Transverse colon (tissue), 4 donors: ENCODE data around the gene UQCC3. TPM values are rescaled to one million over a fixed set of nuclear protein-coding genes. Genes with fewer than 3 reads are reported as not detected.
"Not testable (repeated sequence)": the region's sequence is repeated elsewhere in the genome, so short reads cannot be mapped to it uniquely, and the experiment has no call there.

ENCODE experiments used
- DNase-seq: peaks from one replicate; pipeline ENCODE4 v3.0.0-alpha.2; 2019
- H3K27ac ChIP-seq, 4 donors: fragments of 200-600 bp; sonication (generic); 2 replicates each; pipeline ENCODE4 v1.5.1; 2016 to 2018; ENCODE audit warnings: inconsistent platforms in 4 of 4
- H3K27me3 ChIP-seq: fragments of 200-600 bp; sonication (generic); 2 replicates; pipeline ENCODE4 v1.5.1; 2017; ENCODE audit warnings: inconsistent platforms
- H3K36me3 ChIP-seq, 4 donors: fragments of 200-600 bp; sonication (generic); 2 replicates each; pipeline ENCODE4 v1.5.1; 2017 to 2019; ENCODE audit warnings: inconsistent platforms in 4 of 4
- H3K4me1 ChIP-seq, 4 donors: fragments of 200-600 bp; sonication (generic); 2 replicates each; pipeline ENCODE4 v1.5.1; 2017 to 2020; ENCODE audit warnings: inconsistent platforms in 4 of 4
- H3K4me3 ChIP-seq, 4 donors: fragments of 200-600 bp; sonication (generic); 1 replicate in 1 of 4; 2 replicates in 3 of 4; pipeline versions ENCODE4 v1.5.1 to v1.6.1; 2017 to 2019; ENCODE audit warnings: inconsistent platforms in 4 of 4
- H3K9me3 ChIP-seq, 2 donors: fragments of 200-600 bp; sonication (generic); 2 replicates each; pipeline ENCODE4 v1.5.1; 2017 to 2019; ENCODE audit warnings: inconsistent platforms in 2 of 2
- CTCF ChIP-seq, 5 experiments: fragments of 200-600 bp in 3 of 5; fragments of 450-650 bp in 2 of 5; sonication (generic) in 3 of 5; IDR thresholded peaks; 1 replicate in 2 of 5; 2 replicates in 3 of 5; pipeline ENCODE4 v1.5.1; 2016 to 2017; ENCODE audit warnings: antibody characterized with exemption in 5 of 5, inconsistent platforms in 3 of 5, mild to moderate bottlenecking in 2 of 5, moderate library complexity in 1 of 5
- EP300 ChIP-seq: sonication (generic); formaldehyde crosslinking; IDR thresholded peaks from one replicate; pipeline ENCODE4 v1.6.1; 2017; ENCODE audit warnings: antibody characterized with exemption, low read depth
- POLR2A ChIP-seq: fragments of 450-650 bp; IDR thresholded peaks from one replicate; pipeline ENCODE4 v1.6.1; 2016; ENCODE audit warnings: antibody characterized with exemption, mild to moderate bottlenecking, moderate library complexity
- POLR2AphosphoS5 ChIP-seq, 3 donors: sonication (generic); formaldehyde crosslinking; IDR thresholded peaks; one replicate each; pipeline ENCODE4 v1.6.1; 2016; ENCODE audit warnings: antibody characterized with exemption in 3 of 3
- WGBS, 2 donors: methylation state at CpG; one replicate each; pipeline ENCODE4 v1.1.5; 2018; ENCODE audit warnings: low coverage in 1 of 2; 5-methylcytosine and 5-hydroxymethylcytosine counted together
- in situ Hi-C, 4 donors: fragments of 200-750 bp; cut with MboI; loops; one replicate each; pipeline versions ENCODE4 v1.15.0 to v1.15.1; 2017; ENCODE audit warnings: low sequenced_read_pairs in 3 of 4, low pct_ligation_motif_present in 1 of 4, low pct_unique_long_range_greater_than_20kb in 1 of 4
- intact Hi-C: fragments of 100-400 bp; cut with DNase I; formaldehyde crosslinking; loops from one replicate; pipeline ENCODE4 v1.15.1; 2023; ENCODE audit warnings: low total_unique reads
- total RNA-seq, 4 donors: library from RNA; depleted of rRNA; stranded (reverse); fragments of >200 nt; gene quantifications; one replicate each; pipeline ENCODE4 v1.1.0, GENCODE V29; 2016

The UQCC3 gene
- total RNA-seq, 4 donors from 2014 or later: 6.4 to 26.2 (median 15.3) TPM

- intact Hi-C loops (loop anchor here (10.0 kb wide), 1 partner anchor 293 kb away; no protein-coding TSS in a partner anchor), in situ Hi-C loops (loop anchor here in 2 of 4 donors (25.0 kb wide), 2 partner anchors 275 to 300 kb away; partner anchors contain the start of gene SCGB1A1 (in 1 of the 2))
- Histone ChIP-seq H3K27me3 (peaks cover 20% of the 10 kb centered on the region), H3K27ac (peak overlapping the region; percentile 4 to 85 (median 74)), H3K36me3 (peaks cover 0 to 18% (median 8%) of the 10 kb centered on the region in 4 donors), H3K4me3 (peak overlapping the region; percentile 5 to 33 (median 16)), H3K9me3 (no peaks in the 10 kb centered on the region), H3K4me1 (peaks cover 0 to 12% (median 5%) of the 10 kb centered on the region in 4 donors)
- no peak for DNase-seq
- WGBS, 2 donors: 63% methylated on average over 65 of the region's 74 CpGs; no CpG with 5 or more reads in 1 of the 2 donors
- TF ChIP-seq POLR2A (no peak), POLR2AphosphoS5 (IDR thresholded peaks at IDR 0.05) (no peak), CTCF (IDR thresholded peaks at IDR 0.05) (no peak), EP300 (no peak)
Observed at GRCh38 chr11:62687508-62688396, 16.3 kb downstream of the UQCC3 start.

- H3K27me3 ChIP-seq: peaks cover 20% of the 10 kb centered on the region
- no peak for DNase-seq
- peaks cover 0 to 12% (median 3%) of the 10 kb centered on the region in 4 donors for H3K4me1 ChIP-seq
- intact Hi-C loops: loop anchor here (10.0 kb wide), 1 partner anchor 294 kb away; no protein-coding TSS in a partner anchor
- H3K27ac ChIP-seq: peak overlapping the region; percentile 41 to 85 (median 74)
- in situ Hi-C loops: loop anchor here in 2 of 4 donors (25.0 kb wide), 2 partner anchors 276 to 301 kb away; partner anchors contain the start of gene SCGB1A1 (in 1 of the 2)
- TF ChIP-seq POLR2AphosphoS5 (IDR thresholded peaks at IDR 0.05) (no peak), CTCF (IDR thresholded peaks at IDR 0.05) (no peak)
- WGBS, 2 donors: 67% methylated on average over 1 of the region's 1 CpG
- H3K36me3 ChIP-seq: peaks cover 0 to 23% (median 9%) of the 10 kb centered on the region in 4 donors
- H3K9me3 ChIP-seq: no peaks in the 10 kb centered on the region
- H3K4me3 ChIP-seq: peak overlapping the region in 3 of 4 donors; percentile 5 to 33 (median 18)
Observed at GRCh38 chr11:62688491-62688890, 17.0 kb downstream of the UQCC3 start.

GRCh38 chr11:62689421-62690183 is 18.1 kb downstream of the UQCC3 start, which contains the start of gene LRRN4CL:
TSS of gene LRRN4CL (minus strand) at chr11:62689530. CDS start at chr11:62688508, 1,022 bp downstream.
- intact Hi-C loops: loop anchor here (10.0 kb wide), 1 partner anchor 295 kb away; no protein-coding TSS in a partner anchor
- Histone ChIP-seq H3K4me3 (peak within 1 kb of the TSS in 3 of 4 donors; percentile 5 to 33 (median 12)), H3K36me3 (peaks cover 0 to 23% (median 9%) of the 10 kb centered on the region in 4 donors), H3K27ac (peak within 1 kb of the TSS; percentile 41 to 85 (median 74)), H3K27me3 (peaks cover 20% of the 10 kb centered on the region), H3K9me3 (no peaks in the 10 kb centered on the region), H3K4me1 (peaks cover 0 to 12% (median 4%) of the 10 kb centered on the region in 4 donors)
- 27 to 50% methylated on average over 2 to 11 of the region's 11 CpGs for WGBS, 2 donors
- TF ChIP-seq CTCF (IDR thresholded peaks at IDR 0.05): no peak
- TF ChIP-seq EP300: no peak
- peak; percentile 27 to 62 (median 38) for TF ChIP-seq POLR2AphosphoS5 (IDR thresholded peaks at IDR 0.05)
- peak; percentile 29 for TF ChIP-seq POLR2A
- in situ Hi-C loops: loop anchor here in 3 of 4 donors (10.0 to 25.0 kb wide), 4 partner anchors 95 to 302 kb away; partner anchors contain the start of genes SCGB1A1 (in 1 of the 3) and TUT1 (in 1 of the 3)
- peak; percentile 67 for DNase-seq

- intact Hi-C loops, H3K9me3 ChIP-seq, DNase-seq, H3K27me3 ChIP-seq, H3K4me3 ChIP-seq, H3K4me1 ChIP-seq, H3K27ac ChIP-seq: not testable (repeated sequence)
- in situ Hi-C loops: loop anchor here in 3 of 4 donors (10.0 to 25.0 kb wide), 4 partner anchors 99 to 306 kb away; partner anchors contain the start of genes SCGB1A1 (in 1 of the 3) and TUT1 (in 1 of the 3)
- 73 to 86% methylated on average over 4 of the region's 4 CpGs for WGBS, 2 donors
- H3K36me3 ChIP-seq: peaks cover 0 to 23% (median 9%) of the 10 kb centered on the region in 4 donors
Observed at GRCh38 chr11:62693624-62694023, 22.2 kb downstream of the UQCC3 start.
